LNCAP (cell line): Measurements from ENCODE around the gene TIFAB.
A peak's percentile ranks its signal among the peaks of the same experiment; 100 is the strongest.

Source experiments
- TF ChIP-seq, protein P1 (sequence below): fragments of 450-650 bp; IDR thresholded peaks from 2 replicates; pipeline ENCODE4 v1.5.1; 2017; ENCODE audit warnings: mild to moderate bottlenecking

The TIFAB gene

GRCh38 chr5:135460246-135461033 is 8.3 kb upstream of the TIFAB start:
- TF ChIP-seq, protein P1, sequence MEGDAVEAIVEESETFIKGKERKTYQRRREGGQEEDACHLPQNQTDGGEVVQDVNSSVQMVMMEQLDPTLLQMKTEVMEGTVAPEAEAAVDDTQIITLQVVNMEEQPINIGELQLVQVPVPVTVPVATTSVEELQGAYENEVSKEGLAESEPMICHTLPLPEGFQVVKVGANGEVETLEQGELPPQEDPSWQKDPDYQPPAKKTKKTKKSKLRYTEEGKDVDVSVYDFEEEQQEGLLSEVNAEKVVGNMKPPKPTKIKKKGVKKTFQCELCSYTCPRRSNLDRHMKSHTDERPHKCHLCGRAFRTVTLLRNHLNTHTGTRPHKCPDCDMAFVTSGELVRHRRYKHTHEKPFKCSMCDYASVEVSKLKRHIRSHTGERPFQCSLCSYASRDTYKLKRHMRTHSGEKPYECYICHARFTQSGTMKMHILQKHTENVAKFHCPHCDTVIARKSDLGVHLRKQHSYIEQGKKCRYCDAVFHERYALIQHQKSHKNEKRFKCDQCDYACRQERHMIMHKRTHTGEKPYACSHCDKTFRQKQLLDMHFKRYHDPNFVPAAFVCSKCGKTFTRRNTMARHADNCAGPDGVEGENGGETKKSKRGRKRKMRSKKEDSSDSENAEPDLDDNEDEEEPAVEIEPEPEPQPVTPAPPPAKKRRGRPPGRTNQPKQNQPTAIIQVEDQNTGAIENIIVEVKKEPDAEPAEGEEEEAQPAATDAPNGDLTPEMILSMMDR = no peak

- TF ChIP-seq, protein P1 = no peak
Measured at GRCh38 chr5:135458921-135459331, 6.8 kb upstream of the TIFAB start.

GRCh38 chr5:135458356-135458755 is 6.2 kb upstream of the TIFAB start:
- TF ChIP-seq, protein P1 = no peak

DNA sequence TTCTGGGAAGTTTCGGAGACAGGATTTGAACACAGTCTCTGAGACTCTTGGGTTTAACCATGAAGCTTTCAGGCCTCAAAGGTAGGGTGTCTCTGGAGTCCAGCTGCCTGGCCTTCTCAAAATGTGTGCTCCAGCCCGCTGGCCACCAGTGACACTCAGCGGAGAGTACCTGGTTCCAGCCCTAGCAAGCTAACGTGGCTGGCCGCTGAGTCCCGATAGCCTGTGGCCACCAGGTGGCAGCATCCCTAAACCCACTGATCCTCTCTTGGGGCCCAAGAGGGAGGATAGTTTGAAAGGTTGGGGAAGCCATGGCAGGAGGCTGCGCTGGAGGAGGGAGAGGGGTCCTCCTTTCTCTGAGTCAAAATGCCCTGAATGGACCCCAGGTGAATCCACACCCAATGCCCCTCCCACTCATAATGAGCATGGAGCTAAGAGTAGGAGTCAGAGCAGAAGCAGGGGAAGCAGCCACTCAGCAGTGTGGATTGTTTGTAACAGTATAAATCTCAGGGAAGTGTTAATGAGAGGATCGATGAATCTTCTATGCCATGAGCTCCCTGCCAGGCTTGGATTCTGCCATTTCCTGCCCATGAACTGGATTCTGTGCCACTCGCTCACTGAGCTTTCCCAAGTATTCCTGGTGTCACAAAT is 5.4 kb upstream of the TIFAB start:
- TF ChIP-seq, protein P1 = peak; percentile 94

DNA sequence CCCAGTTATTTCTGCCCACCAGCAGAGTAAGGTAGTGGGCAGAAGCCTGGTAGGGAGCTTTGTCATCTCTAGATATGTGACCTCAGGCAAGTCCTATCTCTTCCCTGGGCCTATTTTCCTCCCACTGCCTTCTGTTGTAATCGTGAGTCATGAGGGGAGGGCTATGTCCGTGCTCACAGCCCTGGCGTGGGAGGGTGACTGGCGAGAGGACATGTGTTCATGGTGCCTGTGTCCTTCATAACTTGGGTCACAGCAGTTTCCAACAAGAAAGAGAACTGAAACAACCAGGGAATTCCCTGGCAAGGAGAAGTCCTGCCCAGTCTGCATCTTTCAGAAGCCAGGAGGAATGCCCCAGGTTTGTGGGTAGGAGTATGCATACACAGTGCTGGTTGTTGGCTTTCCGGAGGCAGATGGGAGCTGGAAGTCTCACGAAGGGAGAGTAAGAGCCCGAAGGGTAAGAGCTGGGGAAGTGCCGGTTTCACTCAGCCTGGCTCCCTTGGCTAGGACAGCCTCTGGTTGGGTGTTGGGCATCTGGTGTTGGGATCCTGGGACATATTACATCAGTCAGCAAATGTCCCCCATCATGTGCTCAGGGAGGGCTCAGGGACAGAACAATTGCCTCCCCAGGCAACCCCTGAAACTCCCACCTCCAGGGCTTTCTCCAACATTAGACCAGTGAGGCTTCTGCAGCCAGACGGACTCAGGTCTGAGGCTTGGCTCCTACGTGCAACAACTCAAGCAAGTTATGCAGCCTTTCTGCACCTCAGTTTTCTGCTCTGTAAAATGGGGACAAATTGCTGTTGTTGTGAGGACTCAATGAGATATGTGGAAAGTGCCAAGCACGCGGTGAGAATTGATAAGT is 4.3 kb upstream of the TIFAB start:
- TF ChIP-seq, protein P1 = no peak

DNA sequence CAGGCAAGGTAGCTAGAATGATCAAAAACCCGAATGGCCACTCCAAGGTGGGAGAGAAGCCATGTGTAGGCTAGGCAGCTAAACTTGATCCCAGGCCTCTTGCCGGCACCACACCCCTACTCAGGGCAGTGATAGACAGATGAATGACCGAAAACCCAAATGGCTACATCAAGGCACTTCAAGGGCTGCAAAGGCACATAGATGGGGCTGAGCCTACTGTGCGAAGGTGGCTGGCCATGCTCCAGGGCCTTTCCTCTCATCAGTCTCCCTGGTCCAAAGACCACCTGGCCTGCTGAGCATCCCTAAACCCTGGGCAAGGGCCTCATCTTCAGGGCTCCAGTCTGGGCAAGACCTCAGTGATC is 3.7 kb upstream of the TIFAB start:
- TF ChIP-seq, protein P1 = no peak

GRCh38 chr5:135454946-135455345 is 2.8 kb upstream of the TIFAB start:
- TF ChIP-seq, protein P1 = no peak
